D721Med (cell line): ENCODE measurements around the gene CAPN1.

Experiments
- DNase-seq: peaks from one replicate; pipeline ENCODE4 v3.0.0; 2011; ENCODE audit warnings: low spot score; ENCODE audit not compliant: insufficient read length
- FAIRE-seq: peaks from 2 replicates; lab custom pipeline; 2011; peaks lifted over from hg19 to GRCh38; lab: Jason Lieb, UNC
- TF ChIP-seq, protein P1 (sequence below): IDR thresholded peaks from 2 replicates; pipeline ENCODE4 v1.5.1; 2012; ENCODE audit warnings: mild to moderate bottlenecking, control low read depth; ENCODE audit not compliant: insufficient read depth; ENCODE audit errors: missing control alignments

The CAPN1 gene

GRCh38 chr11:65221026-65221425 lies 39.3 kb downstream of the CAPN1 start:
- TF ChIP-seq, protein P1, sequence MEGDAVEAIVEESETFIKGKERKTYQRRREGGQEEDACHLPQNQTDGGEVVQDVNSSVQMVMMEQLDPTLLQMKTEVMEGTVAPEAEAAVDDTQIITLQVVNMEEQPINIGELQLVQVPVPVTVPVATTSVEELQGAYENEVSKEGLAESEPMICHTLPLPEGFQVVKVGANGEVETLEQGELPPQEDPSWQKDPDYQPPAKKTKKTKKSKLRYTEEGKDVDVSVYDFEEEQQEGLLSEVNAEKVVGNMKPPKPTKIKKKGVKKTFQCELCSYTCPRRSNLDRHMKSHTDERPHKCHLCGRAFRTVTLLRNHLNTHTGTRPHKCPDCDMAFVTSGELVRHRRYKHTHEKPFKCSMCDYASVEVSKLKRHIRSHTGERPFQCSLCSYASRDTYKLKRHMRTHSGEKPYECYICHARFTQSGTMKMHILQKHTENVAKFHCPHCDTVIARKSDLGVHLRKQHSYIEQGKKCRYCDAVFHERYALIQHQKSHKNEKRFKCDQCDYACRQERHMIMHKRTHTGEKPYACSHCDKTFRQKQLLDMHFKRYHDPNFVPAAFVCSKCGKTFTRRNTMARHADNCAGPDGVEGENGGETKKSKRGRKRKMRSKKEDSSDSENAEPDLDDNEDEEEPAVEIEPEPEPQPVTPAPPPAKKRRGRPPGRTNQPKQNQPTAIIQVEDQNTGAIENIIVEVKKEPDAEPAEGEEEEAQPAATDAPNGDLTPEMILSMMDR, result no peak
- FAIRE-seq (no peak), DNase-seq (no peak)

DNA sequence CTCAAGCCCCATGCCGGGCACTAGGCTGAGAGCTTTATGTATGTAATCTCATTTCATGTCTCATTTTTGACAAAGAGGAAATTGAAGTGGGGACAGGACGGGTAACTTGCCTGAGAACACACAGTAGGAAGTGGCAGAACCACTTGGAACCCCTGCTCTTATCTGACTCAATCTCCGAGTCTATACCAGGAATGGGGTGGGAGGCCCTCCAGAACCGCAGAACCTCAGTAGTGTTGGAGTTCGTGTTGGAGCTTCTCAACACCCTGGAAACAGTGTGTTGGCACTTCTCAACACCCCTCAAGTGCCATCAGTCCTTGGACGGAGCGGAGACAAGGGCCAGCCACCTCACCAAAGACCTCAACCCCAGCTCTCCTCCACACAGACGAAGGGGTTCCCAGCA lies 41.3 kb downstream of the CAPN1 start:
- no peak for FAIRE-seq
- TF ChIP-seq, protein P1, result no peak
- DNase-seq, result no peak

DNA sequence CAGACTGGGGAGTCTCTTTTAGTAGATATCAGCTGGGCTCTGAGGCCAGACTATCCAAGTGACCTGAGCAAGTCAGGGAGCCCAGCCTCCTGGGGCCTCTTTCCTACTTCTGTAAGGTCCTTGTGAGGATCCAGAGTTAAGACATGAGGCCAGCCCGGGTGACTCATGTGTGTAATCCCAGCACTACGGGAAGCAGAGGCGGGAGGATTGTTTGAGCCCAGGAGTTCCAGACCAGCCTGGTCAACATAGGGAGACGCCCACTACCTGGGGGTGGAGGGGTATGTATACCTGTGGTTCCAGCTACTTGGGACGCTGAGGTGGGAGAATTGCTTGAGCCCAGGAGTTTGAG lies 43.2 kb downstream of the CAPN1 start:
- no peak for FAIRE-seq
- DNase-seq, result no peak
- TF ChIP-seq, protein P1, result no peak

GRCh38 chr11:65225279-65226102 lies 43.8 kb downstream of the CAPN1 start:
- TF ChIP-seq, protein P1, result peak; percentile 44
- DNase-seq, result no peak
- no peak for FAIRE-seq

GRCh38 chr11:65226103-65226442 lies 44.3 kb downstream of the CAPN1 start:
- no peak for FAIRE-seq
- no peak for DNase-seq
- TF ChIP-seq, protein P1, result no peak

DNA sequence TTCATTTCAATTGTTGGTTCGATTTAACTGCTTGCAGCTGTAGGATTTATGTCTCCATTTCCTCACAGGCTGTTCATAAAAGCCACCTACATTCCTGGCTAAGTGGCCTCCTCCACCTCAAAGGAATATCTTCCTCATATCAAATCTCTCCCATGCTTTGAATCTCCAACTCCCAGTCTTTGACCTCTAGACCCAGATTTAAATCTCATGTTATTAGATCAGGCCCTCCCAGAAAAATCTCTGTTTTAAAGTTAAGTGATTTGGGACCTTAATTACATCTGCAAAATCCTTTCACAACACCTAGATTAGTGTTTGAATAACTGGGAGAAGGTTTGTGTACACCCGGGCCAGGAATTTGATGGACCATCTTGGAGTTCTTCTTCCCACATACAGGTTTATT lies 46.2 kb downstream of the CAPN1 start:
- FAIRE-seq, result no peak
- DNase-seq, result no peak
- TF ChIP-seq, protein P1, result no peak
